NCI-H2107 treated with DMSO at 0.1 percent for 48 hours (cell line): Measurements from ENCODE around the gene CAMK1D.
A peak's percentile ranks its signal among the peaks of the same experiment; 100 is the strongest.
"Not testable (repeated sequence)": the region's sequence is repeated elsewhere in the genome, so short reads cannot be mapped to it uniquely, and the experiment has no call there.

Experiments
- DNase-seq: peaks from one replicate; lab custom pipeline; 2025; ENCODE audit not compliant: unreplicated experiment; lab: John Stamatoyannopoulos, UW

CAMK1D gene

DNA sequence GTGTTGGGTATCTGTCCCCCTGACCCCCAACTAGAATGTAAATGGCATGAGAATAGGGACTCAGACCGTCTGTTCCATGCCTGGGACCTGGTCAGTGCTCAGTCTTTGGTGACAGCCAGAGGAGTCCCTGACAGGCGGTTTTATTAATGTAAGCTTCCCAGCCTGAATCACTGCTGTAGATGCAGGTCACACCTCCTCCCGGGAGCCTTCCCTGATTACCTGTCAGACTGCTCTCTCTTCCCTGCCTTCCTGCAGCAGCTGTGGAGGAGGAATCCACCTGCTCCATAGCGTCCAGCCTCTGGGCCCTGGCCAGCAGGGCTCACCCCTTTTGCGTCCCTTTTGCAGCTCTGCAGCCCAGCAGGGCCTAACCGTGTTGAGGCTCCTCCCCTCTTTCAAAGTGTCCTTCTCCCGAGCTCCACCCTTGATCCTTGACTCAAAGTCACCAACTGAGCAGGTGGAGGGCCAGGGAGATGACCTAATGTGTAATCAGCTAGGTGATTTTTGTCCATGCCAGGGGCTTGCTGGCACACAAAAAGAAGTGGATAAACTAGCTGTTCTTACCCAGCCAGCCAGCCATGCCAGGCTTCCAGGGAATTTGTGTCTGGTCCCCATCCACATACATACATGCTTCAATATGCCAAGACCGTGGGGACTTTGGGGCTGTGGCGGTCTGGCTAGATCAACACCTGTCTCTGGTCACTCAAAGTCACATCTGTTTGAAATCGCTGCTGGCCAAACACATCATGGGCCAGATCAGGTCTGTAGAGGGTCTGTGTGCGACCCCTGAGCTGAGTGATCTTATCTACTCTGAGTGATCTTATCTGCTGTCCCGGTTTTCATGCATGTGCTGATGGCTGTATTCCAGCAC is 457.1 kb downstream of the CAMK1D start:
- DNase-seq: peak; percentile 18

DNA sequence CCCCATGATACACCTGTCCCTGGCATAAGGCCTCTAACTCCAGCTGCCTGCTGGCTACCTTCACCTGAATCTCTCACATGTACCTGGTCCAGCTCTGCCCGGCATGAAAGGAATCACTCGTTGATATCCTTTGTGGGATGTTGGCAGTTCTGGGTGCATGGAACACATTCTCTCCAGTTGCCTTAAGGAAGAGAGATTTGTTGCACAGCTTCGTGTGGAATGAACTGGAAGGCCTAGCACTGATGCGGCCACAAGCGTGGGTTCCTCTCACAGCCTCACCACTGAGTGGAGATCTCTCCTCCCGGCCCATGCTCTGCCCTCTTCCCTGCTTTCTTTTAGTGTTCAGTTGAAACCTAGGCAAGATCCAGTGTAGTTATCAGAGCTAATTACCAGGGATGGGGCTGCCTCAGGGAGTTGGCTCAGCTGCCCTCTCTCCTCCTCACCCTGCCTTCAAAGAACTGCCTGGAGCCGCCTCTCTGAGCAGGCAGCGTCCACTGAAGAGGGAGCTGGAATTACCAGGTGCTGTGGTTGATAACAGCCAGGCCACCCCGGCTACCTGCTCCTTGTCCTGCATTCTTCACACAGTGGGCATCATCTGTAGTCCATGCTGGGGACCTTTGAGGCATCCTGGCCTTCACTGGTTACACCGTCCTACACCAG is 457.9 kb downstream of the CAMK1D start:
- peak; percentile 43 for DNase-seq

- DNase-seq: no peak
Observed at GRCh38 chr10:12808014-12808613, 458.8 kb downstream of the CAMK1D start.

DNA sequence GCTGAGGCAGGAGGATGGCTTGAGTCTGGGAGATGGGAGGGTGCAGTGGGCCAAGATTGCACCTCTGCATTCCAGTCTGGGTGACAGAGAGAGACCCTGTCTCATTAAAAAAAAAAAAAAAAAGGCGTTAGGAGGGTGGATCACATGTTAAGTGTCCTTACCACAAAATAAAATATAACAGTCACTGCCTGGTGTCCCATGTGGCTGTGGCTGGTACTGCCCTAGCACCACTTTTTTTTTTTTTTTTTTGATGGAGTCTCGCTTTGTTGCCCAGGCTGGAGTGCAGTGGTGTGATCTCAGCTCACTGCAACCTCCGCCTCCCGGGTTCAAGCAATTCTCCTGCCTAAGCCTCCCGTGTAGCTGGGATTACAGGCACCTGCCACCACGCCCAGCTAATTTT is 460.7 kb downstream of the CAMK1D start:
- not testable (repeated sequence) for DNase-seq

GRCh38 chr10:12811826-12812225 is 462.5 kb downstream of the CAMK1D start:
- DNase-seq: no peak

GRCh38 chr10:12812571-12812970 is 463.2 kb downstream of the CAMK1D start:
- DNase-seq: no peak

- DNase-seq: no peak
Observed at GRCh38 chr10:12814166-12814565, 464.8 kb downstream of the CAMK1D start.

DNA sequence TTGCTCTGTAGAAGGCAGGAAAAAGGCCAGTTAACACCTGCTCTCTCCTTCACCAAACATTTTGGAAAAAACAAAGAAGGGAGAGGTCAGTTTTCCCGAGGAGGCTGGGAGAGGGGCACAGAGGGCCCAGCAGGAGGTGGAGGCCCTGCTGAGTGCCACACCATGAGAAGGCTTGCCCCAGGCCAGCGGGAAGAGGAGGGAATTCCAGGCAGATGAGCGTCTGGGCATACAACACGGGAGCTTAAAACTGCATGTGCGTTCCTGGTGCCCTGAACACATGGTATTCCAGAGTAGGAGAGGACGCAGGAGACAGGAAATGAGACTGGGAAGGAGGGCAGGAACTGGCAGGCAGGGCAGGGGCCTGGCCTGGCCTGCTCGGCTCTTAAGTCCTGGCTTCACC is 469.7 kb downstream of the CAMK1D start:
- no peak for DNase-seq

DNA sequence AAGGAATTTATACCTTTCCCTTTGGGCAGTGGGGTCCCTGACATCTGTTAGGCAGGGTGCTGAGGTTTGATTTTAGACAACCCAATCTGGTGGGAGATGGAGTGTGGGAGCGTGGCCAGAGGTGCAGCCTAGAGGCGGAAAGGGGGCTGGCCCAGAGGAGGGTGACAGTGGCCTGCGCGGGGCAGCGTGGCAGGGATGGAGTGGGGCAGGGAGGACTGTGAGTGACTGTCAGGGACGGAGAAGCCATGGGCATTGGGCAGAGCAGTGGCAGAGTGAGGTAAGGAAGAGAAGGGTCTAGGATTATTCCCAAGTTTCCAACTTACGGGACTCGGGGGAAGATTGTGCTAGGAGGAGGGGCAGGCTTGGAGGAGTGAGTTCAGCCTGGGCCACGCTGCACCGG is 470.3 kb downstream of the CAMK1D start:
- no peak for DNase-seq

DNA sequence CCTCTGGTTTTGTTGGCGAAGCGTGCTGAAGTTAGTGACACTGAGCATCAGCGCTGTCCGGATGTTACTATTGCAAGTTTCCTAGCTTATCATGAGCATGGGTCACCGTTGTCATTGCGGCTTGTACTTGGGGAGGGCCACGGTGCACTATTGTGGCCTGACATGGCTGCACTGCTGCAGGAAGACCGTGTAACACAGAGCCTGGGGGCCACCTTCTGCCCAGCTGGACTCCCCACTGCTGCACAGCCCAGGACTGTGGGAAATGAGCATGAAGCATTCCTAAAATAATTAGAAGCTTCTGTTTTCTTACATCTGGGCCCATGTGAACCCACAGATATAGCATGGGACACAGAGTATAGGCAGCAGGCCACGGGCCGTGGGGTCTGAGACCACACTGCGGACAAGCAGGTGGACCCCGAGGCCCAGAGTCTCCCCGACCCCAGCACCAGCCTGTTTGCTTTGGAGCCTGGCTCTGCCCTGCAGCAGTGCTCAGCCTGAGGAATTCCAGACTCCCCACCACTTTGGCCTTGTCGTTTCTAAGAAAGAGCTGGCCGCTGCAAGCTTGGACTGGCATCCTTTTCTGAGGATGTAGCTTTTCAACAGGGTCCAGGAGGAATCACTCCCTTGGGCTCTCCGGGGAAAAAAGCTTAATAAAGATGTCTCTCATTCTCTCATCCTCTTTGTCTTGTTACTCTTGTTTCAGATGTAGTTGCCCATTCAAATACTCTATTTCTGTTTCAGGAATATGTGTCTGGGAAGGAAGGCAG is 473.0 kb downstream of the CAMK1D start:
- no peak for DNase-seq

GRCh38 chr10:12822893-12823170 is 473.5 kb downstream of the CAMK1D start:
- no peak for DNase-seq

DNA sequence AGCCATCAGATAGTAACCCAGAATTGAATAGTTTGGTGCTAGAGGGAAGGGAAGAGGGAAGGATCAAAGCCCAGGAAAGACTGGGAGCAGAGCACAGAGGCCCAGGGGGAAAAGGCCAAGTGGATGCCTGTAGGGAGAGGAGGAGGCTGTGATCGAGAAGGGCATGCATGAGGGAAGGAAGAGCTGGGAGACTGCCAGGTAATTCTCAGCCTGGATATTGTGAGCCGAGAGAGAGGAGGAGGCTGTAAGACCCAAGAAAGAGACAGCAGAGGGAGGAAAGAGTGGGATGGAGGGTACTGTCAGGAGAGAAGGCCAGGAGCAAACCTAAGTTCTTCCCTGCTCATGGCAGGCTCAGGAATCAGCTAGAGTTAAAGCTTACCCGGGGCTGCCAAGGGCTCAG is 474.0 kb downstream of the CAMK1D start:
- DNase-seq: no peak

DNA sequence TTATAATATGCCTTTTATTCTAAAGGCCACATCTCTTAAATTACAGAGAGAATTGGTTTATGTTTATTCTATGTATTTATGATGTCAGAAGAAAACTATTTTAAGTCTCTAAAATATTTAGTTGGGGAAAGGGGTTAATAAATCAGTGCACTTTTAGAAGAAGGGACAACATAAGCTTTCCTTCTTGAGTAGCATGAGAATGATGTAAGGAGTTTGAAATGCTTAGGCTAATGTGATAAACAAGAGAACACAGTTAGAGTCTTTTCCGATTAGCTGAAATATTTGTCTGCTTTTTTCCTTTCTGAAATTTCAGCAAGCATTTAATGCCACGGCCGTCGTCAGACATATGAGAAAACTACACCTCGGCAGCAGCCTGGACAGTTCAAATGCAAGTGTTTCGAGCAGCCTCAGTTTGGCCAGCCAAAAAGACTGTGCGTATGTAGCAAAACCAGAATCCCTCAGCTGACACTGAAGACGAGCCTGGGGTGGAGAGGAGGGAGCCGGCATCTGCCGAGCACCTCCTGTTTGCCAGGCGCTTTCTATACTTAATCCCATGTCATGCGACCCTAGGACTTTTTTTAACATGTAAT is 476.0 kb downstream of the CAMK1D start:
- DNase-seq: no peak

- no peak for DNase-seq
Observed at GRCh38 chr10:12826800-12827372, 477.5 kb downstream of the CAMK1D start.

DNA sequence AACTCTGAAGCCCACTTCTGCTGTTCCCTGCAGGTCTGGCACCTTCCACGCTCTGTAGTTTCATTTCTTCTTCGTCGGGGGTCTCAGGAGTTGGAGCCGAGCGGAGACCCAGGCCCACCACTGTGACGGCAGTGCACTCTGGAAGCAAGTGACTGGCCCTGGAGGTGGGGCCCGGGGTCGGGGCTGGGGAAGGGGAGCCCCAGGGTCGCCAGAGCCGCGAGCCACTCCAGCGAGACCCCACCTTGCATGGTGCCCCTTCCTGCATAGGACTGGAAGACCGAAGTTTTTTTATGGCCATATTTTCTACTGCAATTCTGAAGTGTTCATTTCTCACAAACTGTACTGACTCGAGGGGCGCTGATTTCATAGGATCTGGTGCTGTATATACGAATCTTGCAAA is 479.4 kb downstream of the CAMK1D start:
- no peak for DNase-seq

- no peak for DNase-seq
Observed at GRCh38 chr10:12829831-12830390, 480.6 kb downstream of the CAMK1D start.

DNA sequence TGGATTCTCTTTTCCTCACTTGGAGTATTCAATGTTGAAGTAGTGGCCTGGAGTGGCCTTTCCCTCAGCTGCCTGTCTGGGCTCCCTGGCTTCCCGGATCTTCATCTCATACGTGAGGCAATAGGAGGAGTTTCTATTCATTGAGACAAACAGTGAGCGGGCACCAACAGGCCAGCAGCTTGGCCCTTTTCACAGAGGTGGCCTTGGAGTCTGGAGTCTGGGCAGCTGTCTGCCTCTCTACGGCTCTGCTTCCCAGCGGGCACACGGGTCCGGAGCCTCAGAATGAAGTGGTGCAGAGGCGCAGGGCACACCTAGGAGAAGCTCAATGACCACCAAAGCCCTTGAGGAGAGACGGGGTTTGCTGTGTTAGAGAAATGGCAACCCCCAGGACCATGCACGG is 482.7 kb downstream of the CAMK1D start:
- DNase-seq: no peak

GRCh38 chr10:12833451-12833850 is 484.1 kb downstream of the CAMK1D start:
- no peak for DNase-seq

- DNase-seq: no peak
Observed at GRCh38 chr10:12834116-12834665, 484.8 kb downstream of the CAMK1D start.

DNA sequence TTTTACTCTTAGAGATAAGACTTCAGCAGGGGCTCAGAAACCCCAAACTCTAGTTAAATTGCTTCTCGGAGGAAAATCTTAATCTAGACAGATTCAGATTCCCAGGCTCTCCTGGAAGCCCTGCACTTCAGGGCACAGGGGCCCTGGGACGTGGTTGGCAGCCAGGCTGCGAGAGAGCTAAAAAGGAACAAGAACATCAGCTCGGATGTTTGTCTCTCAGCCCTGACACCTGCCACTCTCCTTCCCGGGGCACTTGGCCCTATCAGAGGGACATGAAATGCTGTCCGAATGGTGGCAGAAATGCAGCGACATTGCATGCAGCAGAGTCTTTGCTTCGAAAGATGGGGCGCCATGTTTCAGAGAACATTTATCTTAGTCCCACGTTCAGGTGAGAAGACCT is 485.4 kb downstream of the CAMK1D start:
- DNase-seq: no peak
